Measurements from ENCODE around the gene C3orf52. TPM values are rescaled to one million over a fixed set of nuclear protein-coding genes. Genes with fewer than 3 reads are reported as not detected.

Gene C3orf52
- total RNA-seq, 6 experiments from 2014 or later = 9.7 to 11.6 (median 10.7) TPM

GRCh38 chr3:112092496-112093179 is 6.4 kb downstream of the C3orf52 start:
- Mint-ChIP-seq H3K4me1 (ENCODE audit: low read depth) (peaks cover 84% of the 10 kb centered on the region), H3K9me3 (peaks cover 9% of the 10 kb centered on the region), H3K27me3 (ENCODE audit: insufficient read depth) (no peaks in the 10 kb centered on the region), H3K27ac (peak overlapping the region; percentile 75), H3K4me3 (peak overlapping the region; percentile 71), H3K36me3 (ENCODE audit: low read depth) (peaks cover 46% of the 10 kb centered on the region)
- DNase-seq = no peak
- TF ChIP-seq, protein P1, sequence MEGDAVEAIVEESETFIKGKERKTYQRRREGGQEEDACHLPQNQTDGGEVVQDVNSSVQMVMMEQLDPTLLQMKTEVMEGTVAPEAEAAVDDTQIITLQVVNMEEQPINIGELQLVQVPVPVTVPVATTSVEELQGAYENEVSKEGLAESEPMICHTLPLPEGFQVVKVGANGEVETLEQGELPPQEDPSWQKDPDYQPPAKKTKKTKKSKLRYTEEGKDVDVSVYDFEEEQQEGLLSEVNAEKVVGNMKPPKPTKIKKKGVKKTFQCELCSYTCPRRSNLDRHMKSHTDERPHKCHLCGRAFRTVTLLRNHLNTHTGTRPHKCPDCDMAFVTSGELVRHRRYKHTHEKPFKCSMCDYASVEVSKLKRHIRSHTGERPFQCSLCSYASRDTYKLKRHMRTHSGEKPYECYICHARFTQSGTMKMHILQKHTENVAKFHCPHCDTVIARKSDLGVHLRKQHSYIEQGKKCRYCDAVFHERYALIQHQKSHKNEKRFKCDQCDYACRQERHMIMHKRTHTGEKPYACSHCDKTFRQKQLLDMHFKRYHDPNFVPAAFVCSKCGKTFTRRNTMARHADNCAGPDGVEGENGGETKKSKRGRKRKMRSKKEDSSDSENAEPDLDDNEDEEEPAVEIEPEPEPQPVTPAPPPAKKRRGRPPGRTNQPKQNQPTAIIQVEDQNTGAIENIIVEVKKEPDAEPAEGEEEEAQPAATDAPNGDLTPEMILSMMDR (IDR thresholded peaks at IDR 0.05) = no peak

DNA sequence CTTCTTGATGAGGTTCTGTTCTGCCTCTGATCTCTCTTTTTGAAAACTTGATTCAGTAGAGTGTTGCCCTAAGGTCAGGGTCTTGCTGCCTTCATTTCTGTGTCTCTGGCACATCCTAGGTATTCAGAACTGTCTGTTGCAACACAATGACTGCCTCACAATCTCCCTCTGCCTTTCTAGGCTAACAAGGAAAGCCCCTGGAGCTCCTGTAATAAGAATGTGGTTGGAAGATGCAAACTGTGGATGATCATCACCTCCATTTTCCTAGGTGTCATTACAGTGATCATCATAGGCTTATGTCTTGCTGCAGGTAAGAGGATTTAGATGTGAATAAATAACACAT is 7.0 kb downstream of the C3orf52 start:
- H3K27me3 Mint-ChIP-seq (ENCODE audit: insufficient read depth) = no peaks in the 10 kb centered on the region
- H3K27ac Mint-ChIP-seq = peak overlapping the region; percentile 75
- H3K4me3 Mint-ChIP-seq = peak overlapping the region; percentile 71

DNA sequence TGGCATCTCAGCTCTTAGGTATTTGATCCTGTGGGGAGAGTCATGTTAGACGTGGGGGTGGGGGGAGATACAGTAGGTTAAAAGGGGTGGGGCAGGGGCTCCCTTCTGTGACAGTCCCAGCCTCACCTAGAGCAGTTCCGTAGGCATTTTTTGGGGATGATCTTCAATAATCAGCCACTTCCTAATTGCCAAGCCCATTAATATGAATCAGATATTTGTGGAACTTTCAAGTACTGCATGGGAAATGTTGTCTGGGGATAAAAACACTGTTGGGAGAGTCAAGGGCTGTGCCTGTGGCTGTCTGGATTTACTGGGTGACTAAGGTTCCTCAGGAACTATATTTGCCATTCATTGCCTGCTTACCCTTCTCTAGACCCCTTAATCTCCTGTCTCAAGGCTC is 9.5 kb downstream of the C3orf52 start:
- Mint-ChIP-seq H3K27me3 (ENCODE audit: insufficient read depth) (no peaks in the 10 kb centered on the region), H3K4me1 (ENCODE audit: low read depth) (peaks cover 64% of the 10 kb centered on the region), H3K27ac (peak overlapping the region; percentile 74), H3K36me3 (ENCODE audit: low read depth) (peaks cover 49% of the 10 kb centered on the region), H3K9me3 (peaks cover 9% of the 10 kb centered on the region), H3K4me3 (peak overlapping the region; percentile 39)
- TF ChIP-seq, protein P1 (IDR thresholded peaks at IDR 0.05) = no peak
- no peak for DNase-seq

More for the DNA sequence above, 7.0 kb downstream of the C3orf52 start:
- Mint-ChIP-seq H3K4me1 (ENCODE audit: low read depth) (peaks cover 84% of the 10 kb centered on the region), H3K36me3 (ENCODE audit: low read depth) (peaks cover 43% of the 10 kb centered on the region), H3K9me3 (peaks cover 9% of the 10 kb centered on the region)
- DNase-seq = no peak
- TF ChIP-seq, protein P1 (IDR thresholded peaks at IDR 0.05) = no peak

DNA sequence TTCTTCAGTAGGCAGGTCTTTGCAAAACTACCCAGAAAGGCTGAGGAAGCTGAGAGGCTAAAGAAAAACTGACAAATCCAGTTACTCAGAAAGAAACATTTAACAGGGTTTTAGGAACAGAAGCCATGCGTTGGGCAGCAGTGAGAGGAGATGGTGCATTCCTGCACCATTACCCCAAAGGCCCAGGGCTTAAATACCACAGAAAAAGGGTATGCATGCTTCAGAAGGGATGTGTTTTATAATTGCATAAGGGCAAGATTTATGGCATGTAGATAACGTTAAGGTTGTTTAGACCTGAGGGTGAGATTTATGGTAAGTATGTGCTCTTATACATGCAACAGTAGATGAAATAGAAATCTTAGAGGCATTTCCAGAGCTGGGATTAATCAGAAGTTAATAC is 10.0 kb downstream of the C3orf52 start:
- H3K27me3 Mint-ChIP-seq (ENCODE audit: insufficient read depth) = no peaks in the 10 kb centered on the region

GRCh38 chr3:112097378-112097777 is 11.2 kb downstream of the C3orf52 start:
- Mint-ChIP-seq H3K4me3 (0 out of 2 replicates have a peak overlapping the region, but pooled peaks have one; percentile 1), H3K9me3 (peaks cover 9% of the 10 kb centered on the region), H3K4me1 (ENCODE audit: low read depth) (peaks cover 67% of the 10 kb centered on the region), H3K27me3 (ENCODE audit: insufficient read depth) (no peaks in the 10 kb centered on the region), H3K27ac (peak overlapping the region; percentile 37), H3K36me3 (ENCODE audit: low read depth) (peaks cover 44% of the 10 kb centered on the region)
- DNase-seq = peak; percentile 99
- TF ChIP-seq, protein P1 (IDR thresholded peaks at IDR 0.05) = no peak

More for the DNA sequence above, 10.0 kb downstream of the C3orf52 start:
- peaks cover 63% of the 10 kb centered on the region for H3K4me1 Mint-ChIP-seq (ENCODE audit: low read depth)
- peaks cover 45% of the 10 kb centered on the region for H3K36me3 Mint-ChIP-seq (ENCODE audit: low read depth)
- peak; percentile 84 for DNase-seq
- H3K27ac Mint-ChIP-seq = peak overlapping the region; percentile 74
- H3K4me3 Mint-ChIP-seq = peak overlapping the region; percentile 39; the same call in 1 of the 2 replicates
- peaks cover 9% of the 10 kb centered on the region for H3K9me3 Mint-ChIP-seq
- TF ChIP-seq, protein P1 (IDR thresholded peaks at IDR 0.05) = no peak
